MM.1S (cell line): ENCODE results near the gene TAS1R2.
A peak's percentile ranks its signal among the peaks of the same experiment; 100 is the strongest.

Source experiments
- DNase-seq: peaks from one replicate; pipeline ENCODE4 v3.0.0-alpha.2; 2015
- H2AFZ ChIP-seq: fragments of 300-600 bp; sonication (generic); 2 replicates; pipeline ENCODE4 v1.6.0; 2016; ENCODE audit warnings: antibody characterized with exemption, low read length
- H3F3A ChIP-seq: fragments of 300-600 bp; sonication (generic); 2 replicates; pipeline ENCODE4 v1.6.1; 2016; ENCODE audit warnings: mild to moderate bottlenecking, antibody characterized with exemption, low read length, moderate library complexity, mixed read lengths; ENCODE audit not compliant: insufficient read depth
- H3K27ac ChIP-seq: fragments of 300-600 bp; sonication (generic); 2 replicates; pipeline ENCODE4 v1.5.1; 2016; ENCODE audit warnings: mild to moderate bottlenecking, low read length
- H3K27me3 ChIP-seq: fragments of 300-600 bp; sonication (generic); replicated peaks from 2 replicates; pipeline ENCODE4 v1.6.0; 2016; ENCODE audit warnings: low read length; ENCODE audit not compliant: insufficient read depth
- H3K36me3 ChIP-seq: fragments of 300-600 bp; sonication (generic); replicated peaks from 2 replicates; pipeline ENCODE4 v1.6.1; 2016; ENCODE audit warnings: mild to moderate bottlenecking, low read length, mixed read lengths; ENCODE audit not compliant: insufficient read depth
- H3K4me1 ChIP-seq: fragments of 300-600 bp; sonication (generic); 2 replicates; pipeline ENCODE4 v1.6.1; 2016; ENCODE audit warnings: low read length, mixed read lengths
- H3K4me2 ChIP-seq: fragments of 300-600 bp; sonication (generic); 2 replicates; pipeline ENCODE4 v1.6.0; 2016; ENCODE audit warnings: low read depth, low read length
- H3K4me3 ChIP-seq: fragments of 300-600 bp; sonication (generic); 2 replicates; pipeline ENCODE4 v1.5.1; 2016; ENCODE audit warnings: low read length, mixed read lengths
- H3K79me2 ChIP-seq: fragments of 300-600 bp; sonication (generic); 2 replicates; pipeline ENCODE4 v1.6.1; 2016; ENCODE audit warnings: mixed run types, low read length, mixed read lengths
- H3K9ac ChIP-seq: fragments of 300-600 bp; sonication (generic); 2 replicates; pipeline ENCODE4 v1.6.1; 2016; ENCODE audit warnings: low read length, mixed read lengths
- H3K9me2 ChIP-seq: fragments of 300-600 bp; sonication (generic); replicated peaks from 2 replicates; pipeline ENCODE4 v1.6.1; 2016; ENCODE audit warnings: mild to moderate bottlenecking, low read length, mixed read lengths; ENCODE audit not compliant: insufficient read depth
- H3K9me3 ChIP-seq: fragments of 300-600 bp; sonication (generic); replicated peaks from 2 replicates; pipeline ENCODE4 v1.6.1; 2016; ENCODE audit warnings: mild to moderate bottlenecking, low read length, mixed read lengths; ENCODE audit not compliant: insufficient read depth
- H4K20me1 ChIP-seq: fragments of 300-600 bp; sonication (generic); 2 replicates; pipeline ENCODE4 v1.6.1; 2016; ENCODE audit warnings: mild to moderate bottlenecking, low read length, moderate library complexity, mixed read lengths; ENCODE audit not compliant: insufficient read depth
- EZH2 ChIP-seq: fragments of 300-600 bp; sonication (generic); optimal IDR thresholded peaks from 2 replicates; pipeline ENCODE3; 2017; ENCODE audit warnings: low read depth, mild to moderate bottlenecking, antibody characterized with exemption, low read length, mixed read lengths
- EZH2phosphoT487 ChIP-seq: fragments of 300-600 bp; sonication (generic); IDR thresholded peaks from 2 replicates; pipeline ENCODE4 v1.6.1; 2018; ENCODE audit warnings: antibody characterized with exemption, low read length
- TF ChIP-seq, protein P1 (sequence below): fragments of 300-600 bp; sonication (generic); IDR thresholded peaks from 2 replicates; pipeline ENCODE4 v1.5.1; 2016; ENCODE audit warnings: antibody characterized with exemption, low read length, mixed read lengths

TAS1R2 gene

DNA sequence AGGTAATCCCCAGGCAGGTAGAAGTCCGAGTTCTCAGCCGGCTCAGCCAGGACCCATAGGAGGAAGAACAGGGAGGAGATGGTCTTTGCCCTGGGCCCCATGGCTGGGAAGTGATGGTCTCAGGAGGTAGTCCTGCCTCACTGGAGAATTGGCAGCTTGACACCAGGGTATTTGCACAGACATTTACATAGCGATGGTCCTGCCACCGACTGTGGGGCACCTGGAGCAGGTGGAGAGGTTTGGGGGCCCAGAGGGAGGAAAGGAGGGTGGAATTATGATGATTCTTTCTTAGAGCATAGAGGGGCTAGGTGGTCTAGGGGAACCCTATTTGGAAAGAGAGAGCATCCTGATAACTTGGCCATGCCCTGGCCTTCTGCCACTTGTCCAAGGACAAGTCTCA is at the start of gene TAS1R2:
TAS1R2 (minus strand) TSS at position 101 of the 400 bp plus-strand sequence; CDS start at position 101, 0 bp downstream.
- TF ChIP-seq EZH2phosphoT487, result no peak
- no peak for TF ChIP-seq EZH2
- TF ChIP-seq, protein P1, sequence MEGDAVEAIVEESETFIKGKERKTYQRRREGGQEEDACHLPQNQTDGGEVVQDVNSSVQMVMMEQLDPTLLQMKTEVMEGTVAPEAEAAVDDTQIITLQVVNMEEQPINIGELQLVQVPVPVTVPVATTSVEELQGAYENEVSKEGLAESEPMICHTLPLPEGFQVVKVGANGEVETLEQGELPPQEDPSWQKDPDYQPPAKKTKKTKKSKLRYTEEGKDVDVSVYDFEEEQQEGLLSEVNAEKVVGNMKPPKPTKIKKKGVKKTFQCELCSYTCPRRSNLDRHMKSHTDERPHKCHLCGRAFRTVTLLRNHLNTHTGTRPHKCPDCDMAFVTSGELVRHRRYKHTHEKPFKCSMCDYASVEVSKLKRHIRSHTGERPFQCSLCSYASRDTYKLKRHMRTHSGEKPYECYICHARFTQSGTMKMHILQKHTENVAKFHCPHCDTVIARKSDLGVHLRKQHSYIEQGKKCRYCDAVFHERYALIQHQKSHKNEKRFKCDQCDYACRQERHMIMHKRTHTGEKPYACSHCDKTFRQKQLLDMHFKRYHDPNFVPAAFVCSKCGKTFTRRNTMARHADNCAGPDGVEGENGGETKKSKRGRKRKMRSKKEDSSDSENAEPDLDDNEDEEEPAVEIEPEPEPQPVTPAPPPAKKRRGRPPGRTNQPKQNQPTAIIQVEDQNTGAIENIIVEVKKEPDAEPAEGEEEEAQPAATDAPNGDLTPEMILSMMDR, result no peak
- H3K4me1 ChIP-seq, result no peaks in the 10 kb centered on the region
- no peaks in the 10 kb centered on the region for H3K79me2 ChIP-seq
- no peak for DNase-seq
- H3F3A ChIP-seq, result no peaks in the 10 kb centered on the region
- no peak within 1 kb of the TSS for H3K4me2 ChIP-seq
- no peak within 1 kb of the TSS for H3K4me3 ChIP-seq
- peaks cover 93% of the 10 kb centered on the region for H3K27me3 ChIP-seq
- H4K20me1 ChIP-seq, result no peaks in the 10 kb centered on the region
- H3K9me3 ChIP-seq, result no peaks in the 10 kb centered on the region
- no peaks in the 10 kb centered on the region for H3K36me3 ChIP-seq
- H3K27ac ChIP-seq, result no peak within 1 kb of the TSS
- no peaks in the 10 kb centered on the region for H3K9me2 ChIP-seq
- no peak within 1 kb of the TSS for H3K9ac ChIP-seq
- no peak within 1 kb of the TSS for H2AFZ ChIP-seq

DNA sequence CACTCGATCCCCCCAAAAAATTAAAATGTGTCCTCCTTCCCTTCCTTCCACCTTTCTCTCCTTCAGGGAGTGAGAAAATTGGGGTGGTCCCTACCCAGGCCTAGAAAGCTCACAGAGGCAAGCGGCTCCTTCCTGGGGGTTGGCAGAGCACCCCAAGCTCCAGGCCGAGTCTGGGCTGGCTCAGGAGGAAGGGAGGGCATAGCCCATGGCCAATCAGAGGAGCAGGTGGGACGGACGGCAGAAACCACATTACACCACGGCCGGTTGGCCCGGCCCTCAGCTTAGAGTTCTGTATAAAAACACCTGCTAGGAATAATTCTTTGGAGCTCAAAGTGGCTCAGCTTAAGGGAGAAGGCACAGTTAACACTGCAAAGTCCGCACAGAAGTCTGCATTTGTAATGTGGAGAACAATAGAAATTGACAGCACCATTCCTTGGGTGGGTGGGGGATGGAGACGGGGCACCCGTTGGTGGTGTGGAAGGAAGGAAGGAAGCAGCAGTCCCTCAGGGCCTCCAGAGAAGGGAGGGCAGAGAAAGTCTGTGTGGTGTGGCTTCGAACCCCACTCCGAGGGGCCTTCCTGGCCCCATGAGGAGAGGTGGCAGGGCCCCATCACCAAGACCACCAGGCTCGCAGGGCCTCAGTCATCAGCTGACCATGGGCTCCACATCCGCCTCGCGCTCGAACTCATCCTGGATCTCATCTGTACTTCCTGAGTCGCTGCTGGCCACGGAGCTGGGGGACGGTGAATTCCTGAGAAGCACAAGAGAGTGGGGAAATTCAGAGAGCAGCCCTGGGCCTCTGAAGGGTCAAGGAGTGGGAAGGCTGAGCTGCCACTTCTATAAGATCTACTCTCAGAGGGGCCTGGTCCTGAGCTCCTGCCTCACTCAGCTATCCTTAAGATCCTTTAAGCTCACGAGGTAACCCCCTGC is 48.7 kb upstream of the TAS1R2 start:
- no peaks in the 10 kb centered on the region for H3K79me2 ChIP-seq

DNA sequence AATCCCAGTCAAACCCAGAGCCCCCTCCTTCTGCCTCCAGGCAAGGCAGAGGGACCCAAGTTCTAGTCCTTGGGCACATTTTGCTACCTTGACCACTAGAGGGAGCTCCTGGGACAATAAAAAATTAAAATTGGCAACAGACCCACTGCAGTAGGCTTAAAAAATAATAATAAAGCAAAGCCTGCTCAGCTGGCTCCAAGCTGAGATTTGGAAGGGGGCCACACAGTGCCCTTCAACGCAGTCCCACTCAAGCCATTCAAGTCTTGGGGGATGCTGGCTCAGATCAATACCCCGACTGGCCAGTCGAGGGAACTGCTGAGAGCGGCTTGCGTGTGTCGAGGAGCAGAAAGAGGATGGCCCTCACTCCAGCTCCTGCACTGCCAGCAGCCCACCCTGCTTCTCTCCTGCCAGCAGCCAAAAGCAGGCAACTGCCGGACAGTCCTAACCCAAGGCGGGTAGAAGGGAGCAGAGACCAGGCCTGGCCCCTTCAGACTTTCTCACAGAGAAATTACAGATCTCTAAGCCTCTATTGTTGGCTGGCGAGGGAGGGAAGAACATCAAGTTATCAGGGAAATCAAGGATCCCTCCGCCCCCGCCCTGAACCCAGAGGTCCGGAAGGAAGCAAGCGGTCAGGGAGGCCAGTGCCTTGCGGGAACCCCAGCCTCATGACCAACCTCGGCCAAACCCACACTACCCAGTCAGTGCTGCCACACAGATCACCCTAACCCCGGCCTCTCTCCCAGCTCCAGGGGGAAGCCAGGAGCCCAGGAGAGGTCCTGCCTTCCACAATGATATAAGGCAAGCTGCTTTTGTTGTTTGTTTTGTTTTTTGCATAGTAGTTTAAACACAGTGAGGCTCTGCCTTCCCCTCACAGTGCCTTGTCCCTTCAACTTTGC is 47.8 kb upstream of the TAS1R2 start:
- Histone ChIP-seq H3K27me3 (no peaks in the 10 kb centered on the region), H3K9me2 (no peaks in the 10 kb centered on the region), H3K27ac (no peak overlapping the region), H3K36me3 (no peaks in the 10 kb centered on the region), H3K4me1 (0 out of 2 replicates have a peak, but pooled peaks cover 6% of the 10 kb centered on the region), H3K4me3 (no peak overlapping the region), H3K9me3 (no peaks in the 10 kb centered on the region), H3K4me2 (no peak overlapping the region), H4K20me1 (no peaks in the 10 kb centered on the region), H3F3A (no peaks in the 10 kb centered on the region), H3K9ac (no peak overlapping the region), H3K79me2 (no peaks in the 10 kb centered on the region), H2AFZ (no peak overlapping the region)
- DNase-seq, result peak; percentile 60
- TF ChIP-seq EZH2phosphoT487 (no peak), EZH2 (no peak)
- TF ChIP-seq, protein P1, result peak; percentile 85

More for the DNA sequence above, 48.7 kb upstream of the TAS1R2 start:
- no peak overlapping the region for H3K9ac ChIP-seq
- TF ChIP-seq, protein P1, result no peak
- TF ChIP-seq EZH2phosphoT487 (no peak), EZH2 (no peak)
- H3K27me3 ChIP-seq, result no peaks in the 10 kb centered on the region
- H3F3A ChIP-seq, result no peaks in the 10 kb centered on the region
- H3K9me2 ChIP-seq, result no peaks in the 10 kb centered on the region
- no peak overlapping the region for H3K4me2 ChIP-seq
- no peaks in the 10 kb centered on the region for H4K20me1 ChIP-seq
- DNase-seq, result no peak
- no peaks in the 10 kb centered on the region for H3K36me3 ChIP-seq
- H3K27ac ChIP-seq, result no peak overlapping the region
- no peak overlapping the region for H2AFZ ChIP-seq
- H3K9me3 ChIP-seq, result no peaks in the 10 kb centered on the region
- H3K4me1 ChIP-seq, result 0 out of 2 replicates have a peak, but pooled peaks cover 6% of the 10 kb centered on the region
- H3K4me3 ChIP-seq, result no peak overlapping the region
